ENCODE data around the gene PLXNA2. TPM values are rescaled to one million over a fixed set of nuclear protein-coding genes. Genes with fewer than 3 reads are reported as not detected.
A peak's percentile ranks its signal among the peaks of the same experiment; 100 is the strongest.

Gene PLXNA2
- total RNA-seq, 6 experiments from 2014 or later, result 20.9 to 29.9 (median 28.1) TPM

DNA sequence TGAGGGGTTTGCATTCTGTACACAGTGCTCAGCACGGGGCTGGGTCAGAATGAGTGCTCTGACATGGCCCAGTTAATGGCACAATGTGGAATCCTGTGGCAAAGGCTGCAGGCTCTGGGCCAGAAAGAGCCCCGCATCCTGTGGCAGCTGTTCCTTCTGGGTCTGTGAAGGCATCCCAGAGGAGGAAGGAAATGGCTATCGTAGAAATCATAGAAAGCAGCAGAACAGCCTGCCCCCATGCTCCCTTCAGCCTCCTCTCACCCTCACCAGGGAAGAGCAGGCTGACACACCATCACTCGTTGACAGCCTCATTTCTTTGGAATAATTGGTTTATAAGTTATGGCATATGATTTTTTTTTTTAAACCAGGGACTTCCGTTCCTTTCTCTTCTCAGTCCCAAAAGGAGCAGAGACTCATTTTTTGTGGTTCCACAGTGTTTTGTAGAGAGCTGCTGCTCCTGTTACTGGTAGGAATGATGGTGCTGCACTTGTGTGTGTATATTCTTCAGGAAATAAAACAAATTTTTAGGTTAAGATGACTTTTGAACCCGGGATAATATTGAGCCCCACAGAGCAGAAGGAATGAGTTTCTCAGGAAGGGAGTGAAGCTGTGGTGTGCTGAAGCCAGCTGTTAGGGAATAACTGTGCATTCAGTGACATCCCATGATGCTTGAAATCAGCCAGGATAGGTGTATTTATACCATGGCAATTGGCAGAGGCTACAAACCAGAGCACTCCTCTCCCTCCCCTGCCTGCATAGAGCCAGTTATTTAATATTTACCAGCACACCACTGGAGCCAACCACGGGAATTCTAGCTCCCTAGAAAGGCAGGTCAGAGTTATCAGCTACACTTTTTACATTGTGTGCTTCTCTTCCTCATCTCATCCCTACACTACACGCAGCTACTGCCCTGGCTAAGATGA, 32.0 kb downstream of the PLXNA2 start:
- Mint-ChIP-seq H3K27ac (peak overlapping the region; percentile 80), H3K4me3 (peak overlapping the region; percentile 9), H3K36me3 (ENCODE audit: low read depth) (peaks cover 53% of the 10 kb centered on the region), H3K27me3 (ENCODE audit: insufficient read depth) (no peaks in the 10 kb centered on the region; the same call in 1 of the 2 replicates), H3K9me3 (0 out of 2 replicates have a peak, but pooled peaks cover 4% of the 10 kb centered on the region), H3K4me1 (ENCODE audit: low read depth) (no peaks in the 10 kb centered on the region; the same call in 1 of the 2 replicates)
- DNase-seq, result no peak
- TF ChIP-seq, protein P1, sequence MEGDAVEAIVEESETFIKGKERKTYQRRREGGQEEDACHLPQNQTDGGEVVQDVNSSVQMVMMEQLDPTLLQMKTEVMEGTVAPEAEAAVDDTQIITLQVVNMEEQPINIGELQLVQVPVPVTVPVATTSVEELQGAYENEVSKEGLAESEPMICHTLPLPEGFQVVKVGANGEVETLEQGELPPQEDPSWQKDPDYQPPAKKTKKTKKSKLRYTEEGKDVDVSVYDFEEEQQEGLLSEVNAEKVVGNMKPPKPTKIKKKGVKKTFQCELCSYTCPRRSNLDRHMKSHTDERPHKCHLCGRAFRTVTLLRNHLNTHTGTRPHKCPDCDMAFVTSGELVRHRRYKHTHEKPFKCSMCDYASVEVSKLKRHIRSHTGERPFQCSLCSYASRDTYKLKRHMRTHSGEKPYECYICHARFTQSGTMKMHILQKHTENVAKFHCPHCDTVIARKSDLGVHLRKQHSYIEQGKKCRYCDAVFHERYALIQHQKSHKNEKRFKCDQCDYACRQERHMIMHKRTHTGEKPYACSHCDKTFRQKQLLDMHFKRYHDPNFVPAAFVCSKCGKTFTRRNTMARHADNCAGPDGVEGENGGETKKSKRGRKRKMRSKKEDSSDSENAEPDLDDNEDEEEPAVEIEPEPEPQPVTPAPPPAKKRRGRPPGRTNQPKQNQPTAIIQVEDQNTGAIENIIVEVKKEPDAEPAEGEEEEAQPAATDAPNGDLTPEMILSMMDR (IDR thresholded peaks at IDR 0.05), result no peak

DNA sequence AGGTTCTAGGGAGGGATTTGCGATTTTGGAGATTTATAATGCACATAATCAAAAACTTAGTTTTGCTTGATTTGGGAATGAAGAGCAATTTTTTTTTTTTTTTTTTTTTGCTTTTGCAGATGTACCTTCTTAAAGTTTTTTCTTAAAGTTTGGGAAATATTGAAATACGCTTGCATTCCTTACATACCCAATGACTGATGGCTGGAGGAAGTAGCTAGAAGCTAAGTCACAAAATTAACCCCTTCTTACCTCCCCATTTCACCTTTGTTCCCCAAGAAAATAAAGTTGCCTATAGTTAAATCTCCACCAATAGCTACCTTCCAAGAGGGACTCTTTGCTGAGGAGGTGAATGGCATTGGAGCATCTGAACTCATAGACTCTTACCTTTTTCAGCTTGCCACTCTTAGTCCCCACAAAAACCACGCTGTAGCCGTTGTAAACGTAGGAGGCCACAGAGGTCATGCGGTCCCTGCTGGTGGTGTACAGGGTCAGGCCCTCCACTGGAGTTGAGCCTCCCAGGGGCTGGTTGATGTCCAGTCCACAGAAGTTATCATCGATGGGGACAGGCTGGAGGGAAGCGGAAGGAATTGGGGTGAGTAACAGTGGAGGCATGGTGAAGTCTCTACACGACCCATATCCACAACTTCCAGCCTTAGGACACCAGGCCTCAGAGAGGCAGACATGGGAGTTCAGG, 34.1 kb downstream of the PLXNA2 start:
- peak overlapping the region; percentile 40 for H3K27ac Mint-ChIP-seq
- no peak overlapping the region; the same call in 1 of the 2 replicates for H3K4me3 Mint-ChIP-seq
- TF ChIP-seq, protein P1 (IDR thresholded peaks at IDR 0.05), result no peak
- H3K36me3 Mint-ChIP-seq (ENCODE audit: low read depth), result peaks cover 33% of the 10 kb centered on the region
- no peak for DNase-seq
- no peaks in the 10 kb centered on the region for H3K9me3 Mint-ChIP-seq
- no peaks in the 10 kb centered on the region; the same call in 1 of the 2 replicates for H3K4me1 Mint-ChIP-seq (ENCODE audit: low read depth)
- no peaks in the 10 kb centered on the region for H3K27me3 Mint-ChIP-seq (ENCODE audit: insufficient read depth)

DNA sequence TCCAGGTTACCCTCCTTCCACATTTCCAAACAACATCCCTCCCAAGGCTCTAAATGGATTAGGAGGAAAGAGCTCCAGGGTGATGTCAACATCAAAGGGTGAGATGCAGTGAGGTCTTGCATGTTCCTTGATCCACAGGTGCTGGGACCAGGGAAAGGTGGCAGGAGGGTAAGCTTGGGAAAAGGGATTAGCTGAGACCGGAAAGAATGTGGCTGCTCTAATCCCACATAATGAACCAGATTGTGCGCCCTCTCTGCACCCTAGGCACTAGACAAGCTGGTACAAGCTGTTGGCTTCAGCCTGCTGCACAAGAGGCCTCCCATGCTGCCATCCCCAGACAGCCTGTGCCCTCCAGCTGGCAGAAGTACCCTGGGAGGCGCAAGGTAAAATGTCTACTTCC, 34.9 kb downstream of the PLXNA2 start:
- DNase-seq, result no peak
- Mint-ChIP-seq H3K4me1 (ENCODE audit: low read depth) (no peaks in the 10 kb centered on the region; the same call in 1 of the 2 replicates), H3K4me3 (no peak overlapping the region), H3K27ac (no peak overlapping the region), H3K27me3 (ENCODE audit: insufficient read depth) (no peaks in the 10 kb centered on the region), H3K36me3 (ENCODE audit: low read depth) (peaks cover 26% of the 10 kb centered on the region), H3K9me3 (no peaks in the 10 kb centered on the region)
- TF ChIP-seq, protein P1 (IDR thresholded peaks at IDR 0.05), result no peak

DNA sequence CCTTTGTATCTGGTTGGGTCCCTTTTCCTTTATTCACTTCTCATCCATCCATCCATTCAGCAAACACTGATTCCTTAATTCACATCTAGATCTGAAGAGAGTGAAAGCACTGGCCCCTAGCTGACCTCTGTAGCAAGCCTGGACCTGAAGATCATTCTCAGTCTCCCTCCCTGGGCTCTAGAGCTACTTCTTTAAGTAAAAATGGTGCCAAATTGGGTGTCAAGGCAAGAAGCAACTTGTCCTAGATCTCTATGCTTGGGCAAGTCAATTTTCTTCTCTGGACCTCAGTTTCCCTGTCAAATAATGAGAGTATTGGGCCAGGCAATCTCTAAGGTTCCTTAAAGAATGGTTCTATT, 36.1 kb downstream of the PLXNA2 start:
- H3K27ac Mint-ChIP-seq, result no peak overlapping the region
- no peaks in the 10 kb centered on the region for H3K9me3 Mint-ChIP-seq
- H3K4me3 Mint-ChIP-seq, result peak overlapping the region; percentile 62
- no peak for DNase-seq
- H3K36me3 Mint-ChIP-seq (ENCODE audit: low read depth), result peaks cover 26% of the 10 kb centered on the region
- TF ChIP-seq, protein P1 (IDR thresholded peaks at IDR 0.05), result no peak
- H3K4me1 Mint-ChIP-seq (ENCODE audit: low read depth), result no peaks in the 10 kb centered on the region; the same call in 1 of the 2 replicates
- no peaks in the 10 kb centered on the region for H3K27me3 Mint-ChIP-seq (ENCODE audit: insufficient read depth)

DNA sequence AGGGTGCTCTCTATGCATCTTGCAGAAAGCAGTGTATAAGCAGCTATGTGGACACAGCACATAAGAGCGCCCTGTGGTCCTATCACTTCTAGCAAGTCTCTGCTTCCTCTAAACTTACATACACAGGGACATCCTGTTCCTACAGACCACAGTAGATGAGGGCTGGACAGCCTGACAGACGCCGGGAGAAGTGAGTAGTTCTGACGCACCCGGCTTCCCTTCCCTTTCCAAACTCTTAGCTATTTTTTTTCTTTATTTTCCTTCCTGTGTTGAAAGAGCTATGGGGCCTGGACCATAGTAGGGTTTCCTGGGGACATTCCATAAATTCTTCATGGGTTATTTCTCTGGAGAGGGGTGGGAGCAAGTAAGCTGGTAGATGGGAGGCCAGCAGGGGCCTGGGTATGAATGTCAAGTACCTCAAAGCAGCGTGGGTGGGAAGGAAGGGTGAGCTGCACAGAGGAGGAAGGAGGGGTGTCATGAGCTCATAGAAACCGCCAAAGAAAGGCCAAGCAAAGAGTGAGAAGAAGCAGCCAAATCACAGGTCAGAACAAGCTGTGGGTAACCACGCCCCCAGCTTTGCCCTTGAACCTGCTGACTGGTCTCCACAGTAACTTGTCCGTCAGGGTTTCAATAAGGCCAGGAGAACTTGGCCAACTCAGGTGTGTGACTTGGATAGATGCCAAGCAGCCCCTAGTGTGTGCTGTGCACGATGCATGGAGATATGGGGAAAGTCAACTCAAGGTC, 36.6 kb downstream of the PLXNA2 start:
- Mint-ChIP-seq H3K27me3 (ENCODE audit: insufficient read depth) (no peaks in the 10 kb centered on the region), H3K4me3 (peak overlapping the region; percentile 62), H3K9me3 (no peaks in the 10 kb centered on the region), H3K36me3 (ENCODE audit: low read depth) (peaks cover 26% of the 10 kb centered on the region), H3K27ac (no peak overlapping the region), H3K4me1 (ENCODE audit: low read depth) (no peaks in the 10 kb centered on the region; the same call in 1 of the 2 replicates)
- TF ChIP-seq, protein P1 (IDR thresholded peaks at IDR 0.05), result no peak
- DNase-seq, result peak; percentile 91
